NT2/D1 (cell line): Measurements from ENCODE around the gene C1orf116.

Experiments
- DNase-seq: peaks from one replicate; pipeline ENCODE4 v3.0.0-alpha.2; 2011; ENCODE audit warnings: low read depth, low spot score
- H3K27me3 ChIP-seq: 2 replicates; pipeline ENCODE4 v1.6.0; 2011; ENCODE audit warnings: mild to moderate bottlenecking; ENCODE audit not compliant: insufficient read length, insufficient read depth
- H3K36me3 ChIP-seq: 2 replicates; pipeline ENCODE4 v1.6.1; 2011; ENCODE audit warnings: mild to moderate bottlenecking, low read length, mixed read lengths; ENCODE audit not compliant: insufficient read depth, insufficient read length
- H3K4me1 ChIP-seq: 2 replicates; pipeline ENCODE4 v1.5.1; 2011; ENCODE audit not compliant: insufficient read depth, insufficient read length
- H3K4me3 ChIP-seq: 2 replicates; pipeline ENCODE4 v1.5.1; 2011; ENCODE audit warnings: low read depth; ENCODE audit not compliant: insufficient read length
- H3K9ac ChIP-seq: 2 replicates; pipeline ENCODE4 v1.6.0; 2011; ENCODE audit warnings: low read depth; ENCODE audit not compliant: insufficient read length
- H3K9me3 ChIP-seq: 2 replicates; pipeline ENCODE4 v1.5.1; 2011; ENCODE audit warnings: mild to moderate bottlenecking, low read length; ENCODE audit not compliant: insufficient read depth
- SUZ12 ChIP-seq: IDR thresholded peaks from 2 replicates; pipeline ENCODE4 v1.6.1; 2011; ENCODE audit not compliant: insufficient read length, insufficient read depth; ENCODE audit errors: extremely low read depth
- YY1 ChIP-seq: IDR thresholded peaks from 2 replicates; pipeline ENCODE4 v1.6.1; 2011; ENCODE audit not compliant: insufficient read length, insufficient read depth
- ZNF274 ChIP-seq: IDR thresholded peaks from 2 replicates; pipeline ENCODE4 v1.6.1; 2011; ENCODE audit warnings: mild to moderate bottlenecking, low read depth, low read length

The C1orf116 gene

GRCh38 chr1:207006914-207007313 lies 25.6 kb downstream of the C1orf116 start:
- H3K4me3 ChIP-seq = no peak overlapping the region
- H3K9ac ChIP-seq = no peak overlapping the region
- H3K27me3 ChIP-seq = no peaks in the 10 kb centered on the region
- H3K9me3 ChIP-seq = no peaks in the 10 kb centered on the region
- no peaks in the 10 kb centered on the region for H3K36me3 ChIP-seq
- DNase-seq = no peak
- no peak for TF ChIP-seq ZNF274
- TF ChIP-seq YY1 = no peak
- TF ChIP-seq SUZ12 = no peak
- peaks cover 2% of the 10 kb centered on the region for H3K4me1 ChIP-seq

DNA sequence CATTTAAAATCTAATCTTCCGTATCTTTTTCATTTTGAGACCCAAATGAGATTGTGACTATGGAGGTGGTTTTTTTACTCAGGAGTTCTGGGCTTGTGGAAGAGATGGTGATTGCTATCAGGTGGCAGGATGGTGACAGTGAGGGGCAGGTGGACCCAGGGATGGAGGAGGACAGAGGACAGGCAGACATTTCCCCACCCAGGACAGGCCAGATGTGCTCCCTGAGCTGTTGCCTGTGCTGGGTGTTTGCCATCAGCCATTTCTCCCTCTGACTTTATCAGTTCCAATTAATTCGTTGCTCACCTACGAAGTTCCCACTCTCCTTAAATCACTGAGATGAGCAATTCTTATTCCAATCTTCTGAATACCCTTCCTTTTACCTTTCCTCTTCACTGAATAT lies 26.5 kb downstream of the C1orf116 start:
- H3K4me3 ChIP-seq = no peak overlapping the region
- no peaks in the 10 kb centered on the region for H3K27me3 ChIP-seq
- peaks cover 2% of the 10 kb centered on the region for H3K4me1 ChIP-seq
- H3K36me3 ChIP-seq = no peaks in the 10 kb centered on the region
- no peak overlapping the region for H3K9ac ChIP-seq
- DNase-seq = no peak
- no peak for TF ChIP-seq SUZ12
- no peak for TF ChIP-seq ZNF274
- no peak for TF ChIP-seq YY1
- no peaks in the 10 kb centered on the region for H3K9me3 ChIP-seq

- DNase-seq = peak; percentile 82
- no peak overlapping the region for H3K9ac ChIP-seq
- no peak for TF ChIP-seq ZNF274
- no peak for TF ChIP-seq YY1
- no peak for TF ChIP-seq SUZ12
Observed at GRCh38 chr1:207004931-207005830, 27.4 kb downstream of the C1orf116 start.

GRCh38 chr1:207003210-207003609 lies 29.3 kb downstream of the C1orf116 start:
- Histone ChIP-seq H3K27me3 (no peaks in the 10 kb centered on the region), H3K9me3 (no peaks in the 10 kb centered on the region), H3K36me3 (no peaks in the 10 kb centered on the region), H3K4me1 (peaks cover 2% of the 10 kb centered on the region), H3K9ac (no peak overlapping the region), H3K4me3 (no peak overlapping the region)
- no peak for DNase-seq
- TF ChIP-seq YY1 = no peak
- TF ChIP-seq ZNF274 = no peak
- TF ChIP-seq SUZ12 = no peak

More at GRCh38 chr1:207004931-207005830, 27.4 kb downstream of the C1orf116 start:
- Histone ChIP-seq H3K36me3 (no peaks in the 10 kb centered on the region), H3K4me3 (no peak overlapping the region), H3K4me1 (peaks cover 2% of the 10 kb centered on the region), H3K9me3 (no peaks in the 10 kb centered on the region), H3K27me3 (no peaks in the 10 kb centered on the region)

GRCh38 chr1:207002724-207003146 lies 29.8 kb downstream of the C1orf116 start:
- H3K9me3 ChIP-seq = no peaks in the 10 kb centered on the region
- no peaks in the 10 kb centered on the region for H3K36me3 ChIP-seq
- no peak for DNase-seq
- H3K4me1 ChIP-seq = peaks cover 2% of the 10 kb centered on the region
- H3K9ac ChIP-seq = no peak overlapping the region
- TF ChIP-seq ZNF274 (no peak), YY1 (no peak), SUZ12 (no peak)
- no peak overlapping the region for H3K4me3 ChIP-seq
- H3K27me3 ChIP-seq = no peaks in the 10 kb centered on the region

DNA sequence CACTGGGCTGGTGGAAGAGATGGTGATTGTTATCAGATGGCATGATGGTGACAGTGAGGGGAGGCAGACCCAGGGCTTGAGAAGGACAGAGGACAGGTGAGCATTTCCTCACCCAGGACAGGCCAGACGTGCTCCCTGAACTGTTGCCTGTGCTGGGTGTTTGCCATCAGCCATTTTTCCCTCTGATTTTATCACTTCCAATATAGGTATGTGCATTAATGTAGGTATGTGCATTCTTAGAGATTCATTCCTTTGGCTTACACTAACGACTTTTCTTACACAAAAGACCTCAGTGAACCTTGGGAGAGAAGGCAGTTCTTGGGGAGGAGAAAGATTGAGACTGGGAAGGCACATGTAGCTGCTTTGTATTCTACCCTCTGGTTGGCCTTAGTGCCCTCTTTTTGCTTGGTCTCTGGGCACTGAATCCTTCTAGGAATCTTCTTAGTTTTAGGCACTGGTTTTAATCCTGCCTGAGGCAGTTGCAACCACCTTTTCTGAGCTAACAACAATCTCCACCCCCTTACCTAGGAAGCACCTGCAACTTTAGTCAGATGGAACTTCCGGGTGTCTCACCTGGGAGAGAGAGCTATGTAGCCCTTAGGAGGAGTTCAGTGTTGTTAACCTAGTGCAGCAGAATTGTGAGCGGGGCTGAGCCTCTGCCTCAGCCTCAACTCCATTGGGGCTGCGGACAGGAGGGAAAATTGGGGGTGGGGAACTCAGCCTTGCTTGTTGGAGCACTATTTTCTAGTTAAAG lies 30.9 kb downstream of the C1orf116 start:
- no peak overlapping the region for H3K9ac ChIP-seq
- H3K27me3 ChIP-seq = no peaks in the 10 kb centered on the region
- no peak for DNase-seq
- H3K36me3 ChIP-seq = no peaks in the 10 kb centered on the region
- H3K4me3 ChIP-seq = no peak overlapping the region
- no peaks in the 10 kb centered on the region for H3K9me3 ChIP-seq
- peaks cover 2% of the 10 kb centered on the region for H3K4me1 ChIP-seq
- TF ChIP-seq SUZ12 = no peak
- TF ChIP-seq YY1 = no peak
- TF ChIP-seq ZNF274 = no peak
